Activated T-helper 2 cell treated with anti-CD3 and anti-CD28 coated beads, Interferon-gamma antibody, Interleukin-2, Interleukin-4, amounts not matched to agents 10 μg/mL and 5 μg/mL and 100 μg/mL, durations not matched to agents 14 hours and 24 hours and 36 hours (primary cell): ENCODE data around the gene BTBD2. TPM values are rescaled to one million over a fixed set of nuclear protein-coding genes. Genes with fewer than 3 reads are reported as not detected.

Experiments
- DNase-seq: peaks from one replicate; pipeline ENCODE4 v3.0.0; 2021; ENCODE audit warnings: low spot score
- H3K27ac Mint-ChIP-seq: one replicate; pipeline ENCODE4 v1.8.0; 2021; ENCODE audit warnings: mixed read lengths
- H3K27me3 Mint-ChIP-seq: one replicate; pipeline ENCODE4 v1.8.0; 2021; ENCODE audit warnings: low read depth, mixed read lengths
- H3K36me3 Mint-ChIP-seq: one replicate; pipeline ENCODE4 v1.8.0; 2021; ENCODE audit warnings: low read depth, mixed read lengths
- H3K4me1 Mint-ChIP-seq: one replicate; pipeline ENCODE4 v1.8.0; 2021; ENCODE audit warnings: low read depth, mixed read lengths
- H3K4me3 Mint-ChIP-seq: one replicate; pipeline ENCODE4 v1.8.0; 2021; ENCODE audit warnings: low read depth, mild to moderate bottlenecking, moderate library complexity, mixed read lengths
- H3K9me3 Mint-ChIP-seq: one replicate; pipeline ENCODE4 v1.8.0; 2021; ENCODE audit warnings: mixed read lengths
- intact Hi-C: fragments of 100-400 bp; cut with micrococcal nuclease; formaldehyde crosslinking; loops from one replicate; pipeline ENCODE4 v1.15.1; 2023
- total RNA-seq: library from RNA; stranded (reverse); gene quantifications from 2 replicates; pipeline ENCODE4 v1.2.3, GENCODE V29; 2022

Gene BTBD2
- total RNA-seq, result 41.3 and 47.0 TPM in 2 replicates

GRCh38 chr19:2015608-2015950 is at the start of gene BTBD2:
BTBD2 (minus strand) TSS chr19:2015714; CDS start chr19:2015703, 11 bp downstream.
- Mint-ChIP-seq H3K4me1 (peaks cover 8% of the 10 kb centered on the region), H3K9me3 (no peaks in the 10 kb centered on the region), H3K27ac (peak within 1 kb of the TSS; percentile 17), H3K36me3 (peaks cover 6% of the 10 kb centered on the region), H3K4me3 (peak within 1 kb of the TSS; percentile 78), H3K27me3 (no peaks in the 10 kb centered on the region)
- intact Hi-C loops, result loop anchor here (5.0 to 10.0 kb wide), 2 partner anchors 72 to 139 kb away; partner anchors contain the start of gene AP3D1
- no peak for DNase-seq

- intact Hi-C loops, result loop anchor here (5.0 kb wide), 1 partner anchor 32 kb away; the partner anchor contains the start of genes IZUMO4 and MOB3A
- Mint-ChIP-seq H3K27me3 (no peaks in the 10 kb centered on the region), H3K4me3 (no peak overlapping the region), H3K27ac (no peak overlapping the region), H3K4me1 (peaks cover 17% of the 10 kb centered on the region), H3K36me3 (peaks cover 14% of the 10 kb centered on the region), H3K9me3 (no peaks in the 10 kb centered on the region)
- no peak for DNase-seq
Observed at GRCh38 chr19:2064788-2065524, 49.4 kb upstream of the BTBD2 start.

GRCh38 chr19:2064395-2064787 is 48.9 kb upstream of the BTBD2 start:
- no peak for DNase-seq
- no peak overlapping the region for H3K27ac Mint-ChIP-seq
- peaks cover 14% of the 10 kb centered on the region for H3K4me1 Mint-ChIP-seq
- peaks cover 9% of the 10 kb centered on the region for H3K36me3 Mint-ChIP-seq
- intact Hi-C loops, result loop anchor here (5.0 kb wide), 1 partner anchor 33 kb away; the partner anchor contains the start of genes IZUMO4 and MOB3A
- H3K27me3 Mint-ChIP-seq, result no peaks in the 10 kb centered on the region
- no peak overlapping the region for H3K4me3 Mint-ChIP-seq
- no peaks in the 10 kb centered on the region for H3K9me3 Mint-ChIP-seq

GRCh38 chr19:2063824-2064223 is 48.3 kb upstream of the BTBD2 start:
- Mint-ChIP-seq H3K27me3 (no peaks in the 10 kb centered on the region), H3K4me1 (peaks cover 18% of the 10 kb centered on the region), H3K9me3 (no peaks in the 10 kb centered on the region), H3K4me3 (no peak overlapping the region), H3K27ac (no peak overlapping the region), H3K36me3 (peaks cover 4% of the 10 kb centered on the region)
- intact Hi-C loops, result loop anchor here (5.0 kb wide), 1 partner anchor 33 kb away; the partner anchor contains the start of genes IZUMO4 and MOB3A
- DNase-seq, result no peak

- no peak for DNase-seq
- Mint-ChIP-seq H3K4me3 (peak overlapping the region; percentile 87), H3K4me1 (peaks cover 19% of the 10 kb centered on the region), H3K9me3 (no peaks in the 10 kb centered on the region), H3K27ac (peak overlapping the region; percentile 64), H3K36me3 (no peaks in the 10 kb centered on the region), H3K27me3 (no peaks in the 10 kb centered on the region)
- intact Hi-C loops, result loop anchor here (5.0 kb wide), 1 partner anchor 35 kb away; the partner anchor contains the start of genes IZUMO4 and MOB3A
Observed at GRCh38 chr19:2062770-2063169, 47.3 kb upstream of the BTBD2 start.

- Mint-ChIP-seq H3K4me1 (peaks cover 19% of the 10 kb centered on the region), H3K4me3 (peak overlapping the region; percentile 87), H3K36me3 (no peaks in the 10 kb centered on the region), H3K27ac (peak overlapping the region; percentile 86), H3K9me3 (no peaks in the 10 kb centered on the region), H3K27me3 (no peaks in the 10 kb centered on the region)
- DNase-seq, result no peak
- intact Hi-C loops, result loop anchor here (5.0 kb wide), 1 partner anchor 35 kb away; the partner anchor contains the start of genes IZUMO4 and MOB3A
Observed at GRCh38 chr19:2062389-2062729, 46.8 kb upstream of the BTBD2 start.

GRCh38 chr19:2061495-2062388 is 46.2 kb upstream of the BTBD2 start:
- intact Hi-C loops, result loop anchor here (1.0 to 5.0 kb wide), 2 partner anchors 10 to 36 kb away; partner anchors contain the start of genes IZUMO4, MKNK2 and MOB3A
- peak; percentile 98 for DNase-seq
- peak overlapping the region; percentile 86 for H3K27ac Mint-ChIP-seq
- H3K9me3 Mint-ChIP-seq, result no peaks in the 10 kb centered on the region
- H3K27me3 Mint-ChIP-seq, result no peaks in the 10 kb centered on the region
- peak overlapping the region; percentile 87 for H3K4me3 Mint-ChIP-seq
- peaks cover 21% of the 10 kb centered on the region for H3K4me1 Mint-ChIP-seq
- H3K36me3 Mint-ChIP-seq, result no peaks in the 10 kb centered on the region

- Mint-ChIP-seq H3K4me1 (peaks cover 26% of the 10 kb centered on the region), H3K36me3 (no peaks in the 10 kb centered on the region), H3K27me3 (no peaks in the 10 kb centered on the region), H3K9me3 (no peaks in the 10 kb centered on the region), H3K27ac (peak overlapping the region; percentile 97), H3K4me3 (peak overlapping the region; percentile 93)
- intact Hi-C loops, result loop anchor here (1.0 to 5.0 kb wide), 2 partner anchors 10 to 36 kb away; partner anchors contain the start of genes IZUMO4, MKNK2 and MOB3A
- no peak for DNase-seq
Observed at GRCh38 chr19:2060884-2061494, 45.5 kb upstream of the BTBD2 start.

GRCh38 chr19:2059422-2060201 is 44.1 kb upstream of the BTBD2 start:
- Mint-ChIP-seq H3K9me3 (no peaks in the 10 kb centered on the region), H3K4me1 (peaks cover 34% of the 10 kb centered on the region)

GRCh38 chr19:2058570-2059421 is 43.3 kb upstream of the BTBD2 start:
- H3K9me3 Mint-ChIP-seq, result no peaks in the 10 kb centered on the region
- DNase-seq, result no peak
- H3K27ac Mint-ChIP-seq, result peak overlapping the region; percentile 71
- peaks cover 34% of the 10 kb centered on the region for H3K4me1 Mint-ChIP-seq
- no peaks in the 10 kb centered on the region for H3K36me3 Mint-ChIP-seq
- no peaks in the 10 kb centered on the region for H3K27me3 Mint-ChIP-seq
- intact Hi-C loops, result no loop called here
- peak overlapping the region; percentile 23 for H3K4me3 Mint-ChIP-seq

More at GRCh38 chr19:2059422-2060201, 44.1 kb upstream of the BTBD2 start:
- intact Hi-C loops, result loop anchor here (5.0 kb wide), 1 partner anchor 38 kb away; the partner anchor contains the start of genes IZUMO4 and MOB3A
- H3K36me3 Mint-ChIP-seq, result no peaks in the 10 kb centered on the region
- H3K27me3 Mint-ChIP-seq, result no peaks in the 10 kb centered on the region
- peak overlapping the region; percentile 93 for H3K4me3 Mint-ChIP-seq
- DNase-seq, result no peak
- H3K27ac Mint-ChIP-seq, result peak overlapping the region; percentile 97
